ENCODE results near the gene PWWP3B. TPM values are rescaled to one million over a fixed set of nuclear protein-coding genes. Genes with fewer than 3 reads are reported as not detected.
"Not testable (repeated sequence)": the region's sequence is repeated elsewhere in the genome, so short reads cannot be mapped to it uniquely, and the experiment has no call there.

PWWP3B gene
- polyA plus RNA-seq, 1 of the 3 experiments (the other 2 are of a cell fraction), result not detected

DNA sequence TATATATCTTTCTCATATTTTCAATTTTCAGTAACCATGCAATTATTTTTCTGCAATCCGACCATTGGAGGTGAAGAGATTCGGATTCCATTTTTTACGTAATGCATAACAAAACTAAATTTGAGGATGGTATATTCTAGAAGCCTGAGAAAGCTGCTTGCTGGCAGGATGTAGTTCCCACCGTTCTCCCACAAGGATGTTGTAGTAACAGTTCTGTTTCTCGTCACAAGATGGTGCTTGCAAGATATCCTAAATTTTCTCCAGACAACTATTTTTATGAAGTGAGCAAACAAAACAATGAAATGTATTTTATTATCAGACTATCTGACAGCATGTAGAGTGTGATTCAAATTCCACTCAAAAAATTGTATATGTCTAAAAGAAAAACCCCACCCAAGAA is 10.7 kb downstream of the PWWP3B start:
- H3K9me3 ChIP-seq, result no peaks in the 10 kb centered on the region
- WGBS (ENCODE audit: low lambda C conversion rate), result 4% methylated on average over 5 of the region's 5 CpGs
- H3K27me3 ChIP-seq (ENCODE audit: insufficient read depth), result peaks cover 11% of the 10 kb centered on the region
- no peaks in the 10 kb centered on the region for H3K79me2 ChIP-seq (ENCODE audit: insufficient read depth)
- no peak overlapping the region for H3K4me3 ChIP-seq (ENCODE audit: low read depth in 2 of 2, low read length in 1 of 2)
- POLR2A ChIA-PET, result no interaction called here
- H3K36me3 ChIP-seq (replicated peaks in 1 of 2; ENCODE audit: control insufficient read depth in 1 of 2, insufficient read depth in 2 of 2, low read length in 1 of 2), result no peaks in the 10 kb centered on the region
- H4K20me1 ChIP-seq (ENCODE audit: insufficient read depth), result no peaks in the 10 kb centered on the region
- no peak overlapping the region for H2AFZ ChIP-seq (ENCODE audit: low read depth)
- no peak overlapping the region for H3K4me2 ChIP-seq
- H3K9me2 ChIP-seq, result no peaks in the 10 kb centered on the region
- TF ChIP-seq GATA2 (CRISPR knock-in tag; IDR thresholded peaks at IDR 0.05) (no peak), MAX (IDR thresholded peaks at IDR 0.05; ENCODE audit: low read depth) (no peak), NFIC (IDR thresholded peaks at IDR 0.05; ENCODE audit: borderline replicate concordance) (no peak), EZH2phosphoT487 (IDR thresholded peaks at IDR 0.05; ENCODE audit: borderline replicate concordance, low read depth) (no peak), FOXJ3 (CRISPR knock-in tag; IDR thresholded peaks at IDR 0.05) (no peak), YY1 (IDR thresholded peaks at IDR 0.05; ENCODE audit: low read depth) (no peak), SIN3A (IDR thresholded peaks at IDR 0.05; ENCODE audit: borderline replicate concordance, low read depth, low read length) (no peak), EP300 (IDR thresholded peaks at IDR 0.05; ENCODE audit: borderline replicate concordance in 1 of 2, low read depth in 1 of 2, low read length in 1 of 2) (no peak), JUND (IDR thresholded peaks at IDR 0.05) (no peak), USF1 (IDR thresholded peaks at IDR 0.05; ENCODE audit: borderline replicate concordance, low read depth) (no peak), TAF1 (IDR thresholded peaks at IDR 0.05; ENCODE audit: borderline replicate concordance, low read depth, low read length) (no peak), RAD21 (IDR thresholded peaks at IDR 0.05; ENCODE audit: low read length) (no peak), GABPA (IDR thresholded peaks at IDR 0.05; ENCODE audit: low read depth) (no peak), USF2 (IDR thresholded peaks at IDR 0.05; ENCODE audit: borderline replicate concordance, low read depth, low read length) (no peak), ZBTB33 (IDR thresholded peaks at IDR 0.05; ENCODE audit: borderline replicate concordance, low read depth) (no peak), FOXM1 (IDR thresholded peaks at IDR 0.05; ENCODE audit: low read depth) (no peak), TCF12 (IDR thresholded peaks at IDR 0.05) (no peak), NRF1 (IDR thresholded peaks at IDR 0.05; ENCODE audit: low read depth, low read length) (no peak)
- TF ChIP-seq, protein P1, sequence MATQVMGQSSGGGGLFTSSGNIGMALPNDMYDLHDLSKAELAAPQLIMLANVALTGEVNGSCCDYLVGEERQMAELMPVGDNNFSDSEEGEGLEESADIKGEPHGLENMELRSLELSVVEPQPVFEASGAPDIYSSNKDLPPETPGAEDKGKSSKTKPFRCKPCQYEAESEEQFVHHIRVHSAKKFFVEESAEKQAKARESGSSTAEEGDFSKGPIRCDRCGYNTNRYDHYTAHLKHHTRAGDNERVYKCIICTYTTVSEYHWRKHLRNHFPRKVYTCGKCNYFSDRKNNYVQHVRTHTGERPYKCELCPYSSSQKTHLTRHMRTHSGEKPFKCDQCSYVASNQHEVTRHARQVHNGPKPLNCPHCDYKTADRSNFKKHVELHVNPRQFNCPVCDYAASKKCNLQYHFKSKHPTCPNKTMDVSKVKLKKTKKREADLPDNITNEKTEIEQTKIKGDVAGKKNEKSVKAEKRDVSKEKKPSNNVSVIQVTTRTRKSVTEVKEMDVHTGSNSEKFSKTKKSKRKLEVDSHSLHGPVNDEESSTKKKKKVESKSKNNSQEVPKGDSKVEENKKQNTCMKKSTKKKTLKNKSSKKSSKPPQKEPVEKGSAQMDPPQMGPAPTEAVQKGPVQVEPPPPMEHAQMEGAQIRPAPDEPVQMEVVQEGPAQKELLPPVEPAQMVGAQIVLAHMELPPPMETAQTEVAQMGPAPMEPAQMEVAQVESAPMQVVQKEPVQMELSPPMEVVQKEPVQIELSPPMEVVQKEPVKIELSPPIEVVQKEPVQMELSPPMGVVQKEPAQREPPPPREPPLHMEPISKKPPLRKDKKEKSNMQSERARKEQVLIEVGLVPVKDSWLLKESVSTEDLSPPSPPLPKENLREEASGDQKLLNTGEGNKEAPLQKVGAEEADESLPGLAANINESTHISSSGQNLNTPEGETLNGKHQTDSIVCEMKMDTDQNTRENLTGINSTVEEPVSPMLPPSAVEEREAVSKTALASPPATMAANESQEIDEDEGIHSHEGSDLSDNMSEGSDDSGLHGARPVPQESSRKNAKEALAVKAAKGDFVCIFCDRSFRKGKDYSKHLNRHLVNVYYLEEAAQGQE (IDR thresholded peaks at IDR 0.05; ENCODE audit: low read depth, low read length), result no peak
- TF ChIP-seq, protein P2, sequence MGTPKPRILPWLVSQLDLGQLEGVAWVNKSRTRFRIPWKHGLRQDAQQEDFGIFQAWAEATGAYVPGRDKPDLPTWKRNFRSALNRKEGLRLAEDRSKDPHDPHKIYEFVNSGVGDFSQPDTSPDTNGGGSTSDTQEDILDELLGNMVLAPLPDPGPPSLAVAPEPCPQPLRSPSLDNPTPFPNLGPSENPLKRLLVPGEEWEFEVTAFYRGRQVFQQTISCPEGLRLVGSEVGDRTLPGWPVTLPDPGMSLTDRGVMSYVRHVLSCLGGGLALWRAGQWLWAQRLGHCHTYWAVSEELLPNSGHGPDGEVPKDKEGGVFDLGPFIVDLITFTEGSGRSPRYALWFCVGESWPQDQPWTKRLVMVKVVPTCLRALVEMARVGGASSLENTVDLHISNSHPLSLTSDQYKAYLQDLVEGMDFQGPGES (IDR thresholded peaks at IDR 0.05; ENCODE audit: low read depth, low read length), result no peak
- H3K27ac ChIP-seq (ENCODE audit: low read depth in 2 of 2, low read length in 1 of 2), result no peak overlapping the region
- no peaks in the 10 kb centered on the region for H3K4me1 ChIP-seq (ENCODE audit: control insufficient read depth in 1 of 2, insufficient read depth in 2 of 2, low read depth in 1 of 2, low read length in 1 of 2)
- CTCF ChIA-PET, result interaction anchor here (1.6 kb wide), 1 partner anchor 8 kb away, joined by 3 read pairs; no protein-coding TSS in a partner anchor
- no peaks in the 10 kb centered on the region for H3F3A ChIP-seq (replicated peaks; ENCODE audit: insufficient read depth)
- no peak overlapping the region for H3K9ac ChIP-seq
- DNase-seq, result no peak

GRCh38 chrX:106183685-106184084 is 15.6 kb downstream of the PWWP3B start:
- H3K4me3 ChIP-seq (ENCODE audit: low read depth in 2 of 2, low read length in 1 of 2); H2AFZ ChIP-seq (ENCODE audit: low read depth); H3K4me2 ChIP-seq; H3K79me2 ChIP-seq (ENCODE audit: insufficient read depth); CTCF ChIA-PET; H3K36me3 ChIP-seq (replicated peaks in 1 of 2; ENCODE audit: control insufficient read depth in 1 of 2, insufficient read depth in 2 of 2, low read length in 1 of 2); POLR2A ChIA-PET; H3K27me3 ChIP-seq (ENCODE audit: insufficient read depth); H4K20me1 ChIP-seq (ENCODE audit: insufficient read depth); H3K9ac ChIP-seq; H3F3A ChIP-seq (replicated peaks; ENCODE audit: insufficient read depth); H3K9me2 ChIP-seq; H3K27ac ChIP-seq (ENCODE audit: low read depth in 2 of 2, low read length in 1 of 2); H3K9me3 ChIP-seq; H3K4me1 ChIP-seq (ENCODE audit: control insufficient read depth in 1 of 2, insufficient read depth in 2 of 2, low read depth in 1 of 2, low read length in 1 of 2); DNase-seq: not testable (repeated sequence)
- WGBS (ENCODE audit: low lambda C conversion rate), result 3% methylated on average over 6 of the region's 6 CpGs

Measured in SK-N-SH (cell line).